ENCODE measurements around the gene GSE1.

DNA sequence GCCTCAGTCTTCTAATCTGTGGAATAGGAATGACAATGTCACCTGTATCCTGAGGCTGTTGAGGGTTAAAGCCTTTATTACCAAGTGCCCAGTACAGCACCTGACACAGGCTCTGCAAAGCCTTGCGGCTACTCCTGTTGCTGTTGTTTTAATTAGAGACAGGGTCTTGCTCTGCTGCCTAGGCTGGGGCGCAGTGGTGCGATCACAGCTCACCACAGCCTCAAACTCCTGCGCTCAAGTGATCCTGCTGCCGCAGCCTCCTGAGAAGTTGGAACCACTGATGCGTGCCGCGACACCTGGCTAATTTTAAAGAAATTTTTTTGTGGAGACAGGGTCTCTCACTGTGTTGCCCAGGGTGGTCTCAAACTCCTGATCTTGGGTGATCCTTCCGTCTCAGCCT lies 5.4 kb downstream of the GSE1 start:
- no peak for TF ChIP-seq IKZF1 (IDR thresholded peaks at IDR 0.05)
- TF ChIP-seq NR2F2 (IDR thresholded peaks at IDR 0.05; ENCODE audit: borderline replicate concordance, low read depth), result no peak
- no peak for TF ChIP-seq YY1 (IDR thresholded peaks at IDR 0.05; ENCODE audit: insufficient read depth, insufficient replicate concordance, low read depth, low read length)
- TF ChIP-seq KDM3A (CRISPR knock-in tag; IDR thresholded peaks at IDR 0.05; ENCODE audit: low read depth), result no peak
- no peak for TF ChIP-seq MXD4 (CRISPR knock-in tag; IDR thresholded peaks at IDR 0.05)
- TF ChIP-seq NCOA1 (CRISPR knock-in tag; IDR thresholded peaks at IDR 0.05), result no peak
- no peak for TF ChIP-seq POLR2A (IDR thresholded peaks at IDR 0.05; ENCODE audit: insufficient read depth in 1 of 2, low read depth in 2 of 2, low read length in 2 of 2)
- TF ChIP-seq, protein P1, sequence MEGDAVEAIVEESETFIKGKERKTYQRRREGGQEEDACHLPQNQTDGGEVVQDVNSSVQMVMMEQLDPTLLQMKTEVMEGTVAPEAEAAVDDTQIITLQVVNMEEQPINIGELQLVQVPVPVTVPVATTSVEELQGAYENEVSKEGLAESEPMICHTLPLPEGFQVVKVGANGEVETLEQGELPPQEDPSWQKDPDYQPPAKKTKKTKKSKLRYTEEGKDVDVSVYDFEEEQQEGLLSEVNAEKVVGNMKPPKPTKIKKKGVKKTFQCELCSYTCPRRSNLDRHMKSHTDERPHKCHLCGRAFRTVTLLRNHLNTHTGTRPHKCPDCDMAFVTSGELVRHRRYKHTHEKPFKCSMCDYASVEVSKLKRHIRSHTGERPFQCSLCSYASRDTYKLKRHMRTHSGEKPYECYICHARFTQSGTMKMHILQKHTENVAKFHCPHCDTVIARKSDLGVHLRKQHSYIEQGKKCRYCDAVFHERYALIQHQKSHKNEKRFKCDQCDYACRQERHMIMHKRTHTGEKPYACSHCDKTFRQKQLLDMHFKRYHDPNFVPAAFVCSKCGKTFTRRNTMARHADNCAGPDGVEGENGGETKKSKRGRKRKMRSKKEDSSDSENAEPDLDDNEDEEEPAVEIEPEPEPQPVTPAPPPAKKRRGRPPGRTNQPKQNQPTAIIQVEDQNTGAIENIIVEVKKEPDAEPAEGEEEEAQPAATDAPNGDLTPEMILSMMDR (CRISPR knock-in tag; IDR thresholded peaks at IDR 0.05), result no peak
